H1 (cell line): Measurements from ENCODE around the gene COX14. TPM values are rescaled to one million over a fixed set of nuclear protein-coding genes. Genes with fewer than 3 reads are reported as not detected.

ENCODE experiments used
- BACH1 ChIP-seq: IDR thresholded peaks from 2 replicates; pipeline ENCODE4 v1.6.1; 2012; ENCODE audit warnings: low read length, improper control_type of control experiment
- JUND ChIP-seq: IDR thresholded peaks from 2 replicates; pipeline ENCODE4 v1.6.1; 2011; ENCODE audit warnings: mild to moderate bottlenecking, improper control_type of control experiment, low read length
- NRF1 ChIP-seq: IDR thresholded peaks from 2 replicates; pipeline ENCODE4 v1.6.1; 2011; ENCODE audit warnings: mild to moderate bottlenecking, low read depth, low read length, improper control_type of control experiment
- RNF2 ChIP-seq: fragments of 200-900, 300-1000 bp; sonication (generic); IDR thresholded peaks from 2 replicates; pipeline ENCODE4 v1.7.1; 2016; ENCODE audit warnings: borderline replicate concordance, low read depth, mild to moderate bottlenecking, antibody characterized with exemption, low read length; ENCODE audit not compliant: poor library complexity, severe bottlenecking; ENCODE audit errors: missing control alignments
- SIN3A ChIP-seq, 2 experiments: IDR thresholded peaks in 1 of 2; conservative IDR thresholded peaks in 1 of 2; 2 replicates each; pipeline ENCODE4 v1.6.1; 2011 to 2012; ENCODE audit warnings: low read length in 2 of 2, improper control_type of control experiment in 1 of 2, low read depth in 1 of 2, mild to moderate bottlenecking in 1 of 2
- YY1 ChIP-seq: IDR thresholded peaks from 2 replicates; pipeline ENCODE4 v1.6.1; 2011; ENCODE audit warnings: low read depth, mild to moderate bottlenecking, low read length
- polyA plus RNA-seq, 7 experiments: library from polyadenylated mRNA; depleted of rRNA in 3 of 7; stranded (reverse) in 5 of 7; unstranded in 2 of 7; fragments of >200 nt in 5 of 7; fragments of 200-250 nt in 2 of 7; gene quantifications; 1 replicate in 5 of 7; 2 replicates in 1 of 7; 4 replicates in 1 of 7; pipeline versions ENCODE4 v1.2.1 to v1.2.3, GENCODE V29; 2011 to 2013; ENCODE audit warnings: missing spikeins in 2 of 7, mixed read lengths in 2 of 7
- total RNA-seq: library from RNA; stranded (reverse); fragmentation: NEBNext Ultra II Directional; extraction: Animal tissue kit (Norgen Biotek cat#: 25700); gene quantifications from 2 replicates; pipeline ENCODE4 v1.2.1, GENCODE V29; 2021
- TF ChIP-seq, protein P1 (sequence below): IDR thresholded peaks from 2 replicates; pipeline ENCODE4 v1.6.1; 2012; ENCODE audit warnings: low read length, inconsistent platforms

The COX14 gene
- total and polyA plus RNA-seq, 2 of the 8 experiments (the other 6 are each of a cell fraction or from before 2014, with no cell fraction given) = 40.1 to 102 TPM

GRCh38 chr12:50085615-50086072 lies 26.4 kb upstream of the COX14 start (continued):
- TF ChIP-seq RNF2 (no peak), YY1 (no peak), JUND (no peak), SIN3A (conservative IDR thresholded peaks at IDR 0.05 in 1 of 2, IDR thresholded peaks at IDR 0.05 in 1 of 2; ENCODE audit: low read depth in 1 of 2, low read length in 2 of 2) (no peak), BACH1 (no peak), NRF1 (no peak)
- TF ChIP-seq, protein P1, sequence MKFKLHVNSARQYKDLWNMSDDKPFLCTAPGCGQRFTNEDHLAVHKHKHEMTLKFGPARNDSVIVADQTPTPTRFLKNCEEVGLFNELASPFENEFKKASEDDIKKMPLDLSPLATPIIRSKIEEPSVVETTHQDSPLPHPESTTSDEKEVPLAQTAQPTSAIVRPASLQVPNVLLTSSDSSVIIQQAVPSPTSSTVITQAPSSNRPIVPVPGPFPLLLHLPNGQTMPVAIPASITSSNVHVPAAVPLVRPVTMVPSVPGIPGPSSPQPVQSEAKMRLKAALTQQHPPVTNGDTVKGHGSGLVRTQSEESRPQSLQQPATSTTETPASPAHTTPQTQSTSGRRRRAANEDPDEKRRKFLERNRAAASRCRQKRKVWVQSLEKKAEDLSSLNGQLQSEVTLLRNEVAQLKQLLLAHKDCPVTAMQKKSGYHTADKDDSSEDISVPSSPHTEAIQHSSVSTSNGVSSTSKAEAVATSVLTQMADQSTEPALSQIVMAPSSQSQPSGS = no peak
